Panc1 (cell line): Measurements from ENCODE around the gene TRAPPC14. TPM values are rescaled to one million over a fixed set of nuclear protein-coding genes. Genes with fewer than 3 reads are reported as not detected.

ENCODE experiments used
- ATAC-seq: fragments of 200-7000 bp; cut with Tn5 transposase; 2 replicates; pipeline ENCODE4 v1.9.1; 2020; ENCODE audit warnings: mild to moderate bottlenecking, moderate library complexity
- BruUV-seq: library from RNA; stranded (reverse); fragments of 400-500 nt; replicated peaks from 2 replicates; lab custom pipeline; 2021; lab: Mats Ljungman, UMichigan
- CTCF ChIA-PET: fragments of 300-600 bp; sonication (Branson Sonifier 250); formaldehyde crosslinking; loops from one replicate; lab custom pipeline; 2022; ENCODE audit warnings: antibody characterized with exemption; lab: Charles Lee
- POLR2A ChIA-PET: fragments of 300-600 bp; sonication (Branson Sonifier 250); formaldehyde crosslinking; loops from one replicate; lab custom pipeline; 2022; ENCODE audit warnings: antibody characterized with exemption; lab: Charles Lee
- DNase-seq: peaks from one replicate; pipeline ENCODE4 v3.0.0-alpha.2; 2010; ENCODE audit warnings: low read depth, low spot score
- H3K27ac ChIP-seq: 2 replicates; pipeline ENCODE4 v1.5.1; 2011; ENCODE audit warnings: mild to moderate bottlenecking, low read length, inconsistent platforms
- H3K27me3 ChIP-seq: fragments of 200-500 bp; sonication (Bioruptor generic); 2 replicates; pipeline ENCODE4 v1.6.0; 2014; ENCODE audit warnings: low read length, inconsistent platforms; ENCODE audit not compliant: control insufficient read depth, insufficient read depth
- H3K36me3 ChIP-seq: fragments of 200-500 bp; sonication (Bioruptor generic); 2 replicates; pipeline ENCODE4 v1.5.1; 2014; ENCODE audit warnings: inconsistent platforms, mild to moderate bottlenecking, low read length, moderate library complexity; ENCODE audit not compliant: control insufficient read depth, insufficient read depth
- H3K4me1 ChIP-seq: 2 replicates; pipeline ENCODE4 v1.5.1; 2011; ENCODE audit warnings: inconsistent platforms, mild to moderate bottlenecking, low read length, moderate library complexity; ENCODE audit not compliant: control insufficient read depth, insufficient read depth
- H3K4me3 ChIP-seq, 2 experiments: 2 replicates each; pipeline ENCODE4 v1.5.1; 2011 to 2012; ENCODE audit warnings: low read depth in 2 of 2, low read length in 2 of 2, mild to moderate bottlenecking in 2 of 2, inconsistent platforms in 1 of 2, moderate library complexity in 1 of 2
- H3K9me3 ChIP-seq: fragments of 200-500 bp; sonication (Bioruptor generic); 2 replicates; pipeline ENCODE4 v1.5.1; 2014; ENCODE audit warnings: low read depth, mild to moderate bottlenecking, inconsistent platforms, low read length, moderate library complexity; ENCODE audit not compliant: control insufficient read depth, insufficient read depth
- POLR2AphosphoS5 ChIP-seq: IDR thresholded peaks from 2 replicates; pipeline ENCODE4 v1.6.1; 2012; ENCODE audit warnings: mild to moderate bottlenecking, low read depth, low read length, moderate library complexity
- SIN3A ChIP-seq: IDR thresholded peaks from 2 replicates; pipeline ENCODE4 v1.6.1; 2012; ENCODE audit warnings: low read depth, mild to moderate bottlenecking, low read length, moderate library complexity, borderline replicate concordance; ENCODE audit not compliant: insufficient read depth
- TCF7L2 ChIP-seq: IDR thresholded peaks from 2 replicates; pipeline ENCODE4 v1.6.1; 2011; ENCODE audit warnings: mild to moderate bottlenecking, low read depth, low read length, inconsistent platforms
- in situ Hi-C: cut with HindIII; loops from 2 replicates; pipeline ENCODE4 v1.10.0; 2016; ENCODE audit warnings: low sequenced_read_pairs, low pct_unique_long_range_greater_than_20kb
- intact Hi-C: fragments of 100-400 bp; cut with micrococcal nuclease; formaldehyde crosslinking; loops from one replicate; pipeline ENCODE4 v1.10.0; 2022; ENCODE audit not compliant: unreplicated experiment
- total RNA-seq: library from RNA; stranded (reverse); gene quantifications from one replicate; pipeline ENCODE4 v1.2.1, GENCODE V29; 2021; ENCODE audit not compliant: unreplicated experiment
- TF ChIP-seq, protein P1 (sequence below): fragments of 450-650 bp; IDR thresholded peaks from 2 replicates; pipeline ENCODE4 v1.5.1; 2017; ENCODE audit warnings: mild to moderate bottlenecking
- TF ChIP-seq, protein P2 (sequence below), 2 experiments: IDR thresholded peaks; 2 replicates each; pipeline ENCODE4 v1.6.1; 2011 to 2012; ENCODE audit warnings: low read depth in 2 of 2, control low read depth in 1 of 2, low read length in 1 of 2, mild to moderate bottlenecking in 1 of 2, moderate library complexity in 1 of 2; ENCODE audit not compliant: insufficient read depth in 1 of 2

TRAPPC14 gene
- total RNA-seq, 1 experiment from 2014 or later = 33.2 TPM

DNA sequence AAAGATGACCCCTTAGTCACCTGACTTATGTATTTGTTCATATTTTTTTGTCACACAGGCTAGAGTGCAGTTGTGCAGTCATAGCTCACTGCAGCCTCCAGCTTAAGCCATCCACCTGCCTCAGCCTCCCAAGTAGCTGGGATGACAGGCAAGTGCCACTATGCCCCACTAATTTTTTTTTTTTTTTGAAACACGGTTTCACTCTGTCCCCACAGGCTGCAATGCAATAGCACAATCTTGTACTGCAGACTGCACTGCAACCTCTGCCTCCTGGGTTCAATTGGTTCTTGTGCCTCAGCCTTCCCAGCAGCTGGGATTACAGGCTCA lies 29.9 kb downstream of the TRAPPC14 start:
- CTCF ChIA-PET = interaction anchor here (0.9 kb wide), 1 partner anchor 9 kb away, joined by 4 read pairs; no protein-coding TSS in a partner anchor
- intact Hi-C loops = no loop called here

DNA sequence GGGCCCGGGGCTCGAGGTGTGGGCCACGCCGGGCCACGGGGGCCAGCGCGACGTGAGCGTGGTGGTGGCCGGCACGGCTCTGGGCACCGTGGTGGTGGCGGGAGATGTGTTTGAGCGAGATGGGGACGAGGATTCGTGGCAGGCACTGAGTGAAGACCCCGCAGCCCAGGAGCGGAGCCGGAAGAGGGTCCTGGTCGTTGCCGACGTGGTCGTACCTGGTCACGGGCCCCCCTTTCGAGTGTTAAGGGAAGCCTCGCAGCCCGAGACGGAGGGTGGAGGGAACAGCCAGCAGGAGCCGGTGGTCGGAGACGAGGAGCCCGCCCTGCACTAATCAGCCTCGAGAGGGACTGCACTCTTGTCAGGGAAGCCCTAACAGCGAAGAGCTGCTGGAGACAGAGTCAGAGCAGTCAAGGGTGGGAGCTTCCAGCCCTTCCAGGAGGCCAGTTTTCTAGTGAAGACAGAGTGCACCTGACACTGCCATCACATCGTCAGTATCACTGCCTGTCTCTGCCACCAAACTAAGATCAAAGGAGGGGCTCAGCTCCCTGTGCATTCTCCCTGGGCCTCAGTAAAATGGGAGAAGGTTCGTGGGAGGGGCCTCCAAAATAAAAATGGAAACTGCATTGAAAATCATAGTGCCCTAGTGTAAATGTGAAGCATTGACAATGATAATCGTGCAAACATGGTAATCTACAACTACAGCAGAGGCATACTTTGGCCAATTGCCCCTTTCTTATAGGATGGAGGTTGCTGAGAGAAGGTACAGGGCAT lies 30.5 kb downstream of the TRAPPC14 start:
- ChIA-PET CTCF (interaction anchor here (0.9 kb wide), 1 partner anchor 10 kb away, joined by 4 read pairs; no protein-coding TSS in a partner anchor), POLR2A (interaction anchor here (0.5 to 1.0 kb wide), 3 partner anchors 27 to 82 kb away, joined by 3 to 8 read pairs (median 5); partner anchors contain the start of genes AP4M1 and MCM7)
- Histone ChIP-seq H3K27ac (peak overlapping the region; percentile 97), H3K9me3 (no peaks in the 10 kb centered on the region), H3K4me3 (peak overlapping the region; percentile 82 to 98), H3K4me1 (peaks cover 18% of the 10 kb centered on the region), H3K36me3 (peaks cover 2% of the 10 kb centered on the region; the same call in 1 of the 2 replicates), H3K27me3 (no peaks in the 10 kb centered on the region)
- in situ Hi-C loops (no loop called here), intact Hi-C loops (no loop called here)
- no TSS peak for BruUV-seq
- TF ChIP-seq POLR2AphosphoS5 = no peak
- no peak for TF ChIP-seq TCF7L2
- TF ChIP-seq, protein P1, sequence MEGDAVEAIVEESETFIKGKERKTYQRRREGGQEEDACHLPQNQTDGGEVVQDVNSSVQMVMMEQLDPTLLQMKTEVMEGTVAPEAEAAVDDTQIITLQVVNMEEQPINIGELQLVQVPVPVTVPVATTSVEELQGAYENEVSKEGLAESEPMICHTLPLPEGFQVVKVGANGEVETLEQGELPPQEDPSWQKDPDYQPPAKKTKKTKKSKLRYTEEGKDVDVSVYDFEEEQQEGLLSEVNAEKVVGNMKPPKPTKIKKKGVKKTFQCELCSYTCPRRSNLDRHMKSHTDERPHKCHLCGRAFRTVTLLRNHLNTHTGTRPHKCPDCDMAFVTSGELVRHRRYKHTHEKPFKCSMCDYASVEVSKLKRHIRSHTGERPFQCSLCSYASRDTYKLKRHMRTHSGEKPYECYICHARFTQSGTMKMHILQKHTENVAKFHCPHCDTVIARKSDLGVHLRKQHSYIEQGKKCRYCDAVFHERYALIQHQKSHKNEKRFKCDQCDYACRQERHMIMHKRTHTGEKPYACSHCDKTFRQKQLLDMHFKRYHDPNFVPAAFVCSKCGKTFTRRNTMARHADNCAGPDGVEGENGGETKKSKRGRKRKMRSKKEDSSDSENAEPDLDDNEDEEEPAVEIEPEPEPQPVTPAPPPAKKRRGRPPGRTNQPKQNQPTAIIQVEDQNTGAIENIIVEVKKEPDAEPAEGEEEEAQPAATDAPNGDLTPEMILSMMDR = no peak
- TF ChIP-seq SIN3A = no peak
- TF ChIP-seq, protein P2, sequence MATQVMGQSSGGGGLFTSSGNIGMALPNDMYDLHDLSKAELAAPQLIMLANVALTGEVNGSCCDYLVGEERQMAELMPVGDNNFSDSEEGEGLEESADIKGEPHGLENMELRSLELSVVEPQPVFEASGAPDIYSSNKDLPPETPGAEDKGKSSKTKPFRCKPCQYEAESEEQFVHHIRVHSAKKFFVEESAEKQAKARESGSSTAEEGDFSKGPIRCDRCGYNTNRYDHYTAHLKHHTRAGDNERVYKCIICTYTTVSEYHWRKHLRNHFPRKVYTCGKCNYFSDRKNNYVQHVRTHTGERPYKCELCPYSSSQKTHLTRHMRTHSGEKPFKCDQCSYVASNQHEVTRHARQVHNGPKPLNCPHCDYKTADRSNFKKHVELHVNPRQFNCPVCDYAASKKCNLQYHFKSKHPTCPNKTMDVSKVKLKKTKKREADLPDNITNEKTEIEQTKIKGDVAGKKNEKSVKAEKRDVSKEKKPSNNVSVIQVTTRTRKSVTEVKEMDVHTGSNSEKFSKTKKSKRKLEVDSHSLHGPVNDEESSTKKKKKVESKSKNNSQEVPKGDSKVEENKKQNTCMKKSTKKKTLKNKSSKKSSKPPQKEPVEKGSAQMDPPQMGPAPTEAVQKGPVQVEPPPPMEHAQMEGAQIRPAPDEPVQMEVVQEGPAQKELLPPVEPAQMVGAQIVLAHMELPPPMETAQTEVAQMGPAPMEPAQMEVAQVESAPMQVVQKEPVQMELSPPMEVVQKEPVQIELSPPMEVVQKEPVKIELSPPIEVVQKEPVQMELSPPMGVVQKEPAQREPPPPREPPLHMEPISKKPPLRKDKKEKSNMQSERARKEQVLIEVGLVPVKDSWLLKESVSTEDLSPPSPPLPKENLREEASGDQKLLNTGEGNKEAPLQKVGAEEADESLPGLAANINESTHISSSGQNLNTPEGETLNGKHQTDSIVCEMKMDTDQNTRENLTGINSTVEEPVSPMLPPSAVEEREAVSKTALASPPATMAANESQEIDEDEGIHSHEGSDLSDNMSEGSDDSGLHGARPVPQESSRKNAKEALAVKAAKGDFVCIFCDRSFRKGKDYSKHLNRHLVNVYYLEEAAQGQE (IDR thresholded peaks at IDR 0.05; ENCODE audit: insufficient read depth in 1 of 2, low read depth in 2 of 2, low read length in 1 of 2) = no peak
- DNase-seq (no peak), ATAC-seq (peak; percentile 20; the same call in 1 of the 2 replicates)

More for the DNA sequence above, 29.9 kb downstream of the TRAPPC14 start:
- peak overlapping the region in 1 of 2 experiments; percentile 98; a peak in 2 of 4 replicates for H3K4me3 ChIP-seq
- DNase-seq (no peak), ATAC-seq (no peak)
- TF ChIP-seq TCF7L2 (no peak), POLR2AphosphoS5 (no peak), SIN3A (no peak)
- TF ChIP-seq, protein P1 = no peak
- TF ChIP-seq, protein P2 (IDR thresholded peaks at IDR 0.05; ENCODE audit: insufficient read depth in 1 of 2, low read depth in 2 of 2, low read length in 1 of 2) = no peak
- no TSS peak for BruUV-seq
- peaks cover 2% of the 10 kb centered on the region; the same call in 1 of the 2 replicates for H3K36me3 ChIP-seq
- in situ Hi-C loops = no loop called here
- no peaks in the 10 kb centered on the region for H3K9me3 ChIP-seq
- no peak overlapping the region for H3K27ac ChIP-seq
- no peaks in the 10 kb centered on the region for H3K27me3 ChIP-seq
- POLR2A ChIA-PET = interaction anchor here (0.8 to 1.0 kb wide), 2 partner anchors 28 to 82 kb away, joined by 3 to 5 read pairs; partner anchors contain the start of genes AP4M1 and MCM7
- H3K4me1 ChIP-seq = peaks cover 18% of the 10 kb centered on the region
